ENCODE data around the gene LRPAP1. TPM values are rescaled to one million over a fixed set of nuclear protein-coding genes. Genes with fewer than 3 reads are reported as not detected.

LRPAP1 gene
- total RNA-seq, 4 donors from 2014 or later = 67.5 to 187 (median 137) TPM

DNA sequence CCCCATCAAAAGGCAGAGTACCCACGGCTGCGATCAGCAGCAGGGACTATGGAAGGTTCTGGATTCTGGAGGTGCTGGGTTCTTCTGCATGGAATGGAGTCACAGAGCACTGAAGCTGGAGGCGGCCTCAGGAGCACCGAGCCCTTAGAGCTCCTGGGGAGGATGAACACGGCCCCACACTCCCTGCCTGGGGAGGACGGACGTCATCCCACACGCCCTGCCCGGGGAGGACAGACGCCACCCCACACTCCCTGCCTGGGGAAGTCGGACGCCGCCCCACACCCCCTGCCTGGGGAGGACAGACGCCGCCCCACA, 9.9 kb downstream of the LRPAP1 start:
- TF ChIP-seq, protein P1, sequence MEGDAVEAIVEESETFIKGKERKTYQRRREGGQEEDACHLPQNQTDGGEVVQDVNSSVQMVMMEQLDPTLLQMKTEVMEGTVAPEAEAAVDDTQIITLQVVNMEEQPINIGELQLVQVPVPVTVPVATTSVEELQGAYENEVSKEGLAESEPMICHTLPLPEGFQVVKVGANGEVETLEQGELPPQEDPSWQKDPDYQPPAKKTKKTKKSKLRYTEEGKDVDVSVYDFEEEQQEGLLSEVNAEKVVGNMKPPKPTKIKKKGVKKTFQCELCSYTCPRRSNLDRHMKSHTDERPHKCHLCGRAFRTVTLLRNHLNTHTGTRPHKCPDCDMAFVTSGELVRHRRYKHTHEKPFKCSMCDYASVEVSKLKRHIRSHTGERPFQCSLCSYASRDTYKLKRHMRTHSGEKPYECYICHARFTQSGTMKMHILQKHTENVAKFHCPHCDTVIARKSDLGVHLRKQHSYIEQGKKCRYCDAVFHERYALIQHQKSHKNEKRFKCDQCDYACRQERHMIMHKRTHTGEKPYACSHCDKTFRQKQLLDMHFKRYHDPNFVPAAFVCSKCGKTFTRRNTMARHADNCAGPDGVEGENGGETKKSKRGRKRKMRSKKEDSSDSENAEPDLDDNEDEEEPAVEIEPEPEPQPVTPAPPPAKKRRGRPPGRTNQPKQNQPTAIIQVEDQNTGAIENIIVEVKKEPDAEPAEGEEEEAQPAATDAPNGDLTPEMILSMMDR (IDR thresholded peaks at IDR 0.05; ENCODE audit: low read depth) = no peak

DNA sequence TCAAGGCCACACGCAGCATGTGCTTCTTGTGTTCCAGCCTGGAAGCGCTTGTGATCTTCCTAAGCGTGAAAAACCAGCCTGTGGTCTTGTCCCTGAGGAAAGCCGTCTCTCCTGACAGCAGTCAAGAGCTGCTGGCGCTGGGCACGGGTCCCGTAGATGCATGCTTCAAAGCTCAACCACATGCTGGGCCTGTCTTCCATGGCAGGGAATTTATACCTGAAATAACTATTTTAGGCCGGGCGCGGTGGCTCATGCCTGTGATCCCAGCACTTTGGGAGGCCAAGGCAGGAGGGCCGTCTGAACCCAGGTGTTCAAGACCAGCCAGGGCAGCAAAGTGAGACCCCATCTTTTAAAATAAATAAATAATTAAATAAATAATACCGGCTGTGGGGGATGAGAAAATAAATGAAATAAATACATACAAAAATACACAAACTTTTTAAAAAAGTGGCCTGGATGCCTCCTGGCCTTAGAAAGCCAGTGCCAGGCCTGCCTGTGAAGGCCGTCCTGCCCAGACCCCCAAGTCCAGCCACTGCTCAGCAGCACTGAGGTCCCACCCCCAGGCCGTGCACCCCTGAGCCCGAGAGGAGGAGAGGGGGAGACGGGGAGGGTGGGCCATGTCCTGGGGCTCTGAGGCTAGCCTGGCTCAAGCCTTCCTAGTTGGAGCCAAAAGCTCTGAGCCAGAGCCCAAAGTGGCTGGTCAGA, 10.4 kb downstream of the LRPAP1 start:
- TF ChIP-seq, protein P1 (IDR thresholded peaks at IDR 0.05; ENCODE audit: low read depth) = no peak

DNA sequence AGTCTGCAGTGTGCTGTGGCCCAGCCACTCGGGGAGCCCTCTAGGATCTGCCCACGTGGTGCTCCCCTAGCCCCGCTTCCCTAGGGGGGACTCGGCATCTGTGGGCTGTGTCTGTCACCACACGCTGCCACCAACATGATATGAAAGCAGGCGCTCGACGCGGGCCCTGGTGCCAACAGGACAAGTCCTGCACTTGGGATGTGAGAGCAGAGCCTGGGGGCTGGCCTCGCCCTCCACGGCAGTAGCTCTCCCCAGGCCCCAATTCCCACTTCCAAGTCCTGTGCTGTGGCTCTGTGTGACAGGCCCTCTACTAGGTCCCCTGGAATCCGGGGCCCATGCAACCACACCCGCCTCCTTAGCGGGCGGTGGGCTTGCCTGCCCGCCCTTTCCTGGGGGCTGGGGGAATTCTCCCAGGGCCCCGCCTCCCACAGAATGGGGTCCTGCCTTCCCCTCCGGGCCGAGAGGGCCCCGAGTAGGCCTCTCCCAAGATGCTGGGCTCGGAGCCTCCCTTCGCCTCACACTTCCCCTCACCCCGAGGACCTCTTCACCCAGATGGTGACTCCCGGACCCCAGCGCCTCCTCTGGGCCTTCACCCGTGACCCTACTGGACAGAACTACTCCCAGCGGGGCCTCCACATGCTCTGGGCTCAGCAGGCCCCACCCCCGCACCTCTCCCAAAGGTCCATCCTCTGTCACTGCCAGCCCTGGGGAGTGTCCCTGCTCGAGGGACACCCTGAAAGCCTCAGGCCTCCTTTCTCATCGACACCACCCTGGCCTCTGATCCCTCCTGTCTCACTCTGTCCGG, 11.2 kb downstream of the LRPAP1 start:
- TF ChIP-seq, protein P1 (IDR thresholded peaks at IDR 0.05; ENCODE audit: low read depth) = no peak

DNA sequence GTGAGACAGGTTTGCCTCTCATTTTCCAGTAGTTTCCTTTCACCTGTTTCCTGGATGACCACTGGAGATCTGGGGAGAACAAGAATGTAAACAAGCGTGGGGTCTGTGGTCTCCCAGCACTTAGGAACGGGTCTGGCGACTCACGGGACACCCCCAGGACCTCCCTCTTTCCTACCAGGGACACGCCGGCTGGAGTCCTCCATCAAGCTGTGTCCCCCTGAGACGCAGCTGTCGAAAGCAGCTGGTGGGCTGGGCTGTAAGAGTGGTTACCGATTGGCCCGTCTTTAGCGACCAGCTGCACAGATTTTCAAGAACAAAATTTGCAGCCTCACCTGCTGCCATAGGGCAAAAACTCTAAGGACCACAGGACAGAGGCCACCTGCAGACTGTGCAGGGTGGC, 11.9 kb downstream of the LRPAP1 start:
- TF ChIP-seq, protein P1 (IDR thresholded peaks at IDR 0.05; ENCODE audit: low read depth) = no peak

DNA sequence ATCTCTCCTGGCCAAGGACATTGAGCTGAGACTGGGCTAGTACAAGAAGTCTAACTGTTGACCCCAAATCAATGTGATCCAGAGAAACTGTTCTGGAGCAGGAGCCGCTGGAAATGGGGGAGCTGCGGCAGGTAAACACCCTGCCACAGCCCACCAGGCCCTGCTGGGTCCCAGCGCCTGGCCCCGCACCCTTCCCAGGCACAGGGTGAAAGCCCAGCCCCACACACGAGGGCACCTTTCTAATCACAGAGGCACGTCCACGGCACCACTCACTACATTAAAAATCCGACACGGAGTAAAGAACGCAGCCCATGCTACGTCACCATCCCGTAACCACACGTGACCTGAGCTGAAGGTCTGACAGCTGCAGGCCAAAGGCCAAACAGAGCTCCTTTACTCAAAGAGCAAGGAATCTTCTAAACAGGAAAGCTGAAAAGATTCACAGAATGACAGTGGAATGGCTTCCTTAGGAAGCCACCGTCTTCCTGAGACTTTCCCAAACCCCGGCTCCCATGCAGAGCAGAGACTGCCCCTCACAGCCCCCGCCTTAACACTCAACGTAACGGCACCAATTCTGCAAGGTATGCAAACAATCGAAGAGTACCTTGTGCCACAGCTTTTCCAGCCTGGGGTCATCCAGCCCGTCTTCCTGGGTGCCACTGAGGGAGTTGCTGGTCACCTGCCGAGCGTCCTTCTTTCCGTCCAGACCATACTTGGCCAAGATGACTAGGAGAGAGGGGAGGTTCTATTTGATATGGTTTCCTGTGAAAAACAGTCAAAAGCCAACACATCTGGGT, 12.6 kb downstream of the LRPAP1 start:
- TF ChIP-seq, protein P1 (IDR thresholded peaks at IDR 0.05; ENCODE audit: low read depth) = no peak

DNA sequence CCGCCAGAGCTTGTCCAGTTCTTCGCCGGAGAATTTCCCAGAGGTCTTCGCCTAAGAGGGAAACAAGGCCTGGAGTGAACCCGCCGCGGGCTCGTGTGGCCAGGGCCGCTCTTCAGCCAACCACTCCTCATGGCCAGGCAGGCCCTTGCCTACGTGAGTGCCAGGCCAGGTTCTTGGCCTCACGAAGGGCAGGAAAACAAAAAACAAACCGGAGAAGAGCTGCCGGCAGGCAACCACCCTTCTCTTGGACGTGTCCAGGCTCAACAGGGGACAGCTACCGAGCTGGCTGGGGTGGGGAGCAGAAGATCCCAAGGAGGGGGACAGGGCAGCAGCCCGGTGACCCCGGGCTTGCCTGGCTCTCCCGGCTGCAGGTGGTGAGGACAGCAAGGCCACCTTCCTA, 13.3 kb downstream of the LRPAP1 start:
- TF ChIP-seq, protein P1 (IDR thresholded peaks at IDR 0.05; ENCODE audit: low read depth) = no peak

DNA sequence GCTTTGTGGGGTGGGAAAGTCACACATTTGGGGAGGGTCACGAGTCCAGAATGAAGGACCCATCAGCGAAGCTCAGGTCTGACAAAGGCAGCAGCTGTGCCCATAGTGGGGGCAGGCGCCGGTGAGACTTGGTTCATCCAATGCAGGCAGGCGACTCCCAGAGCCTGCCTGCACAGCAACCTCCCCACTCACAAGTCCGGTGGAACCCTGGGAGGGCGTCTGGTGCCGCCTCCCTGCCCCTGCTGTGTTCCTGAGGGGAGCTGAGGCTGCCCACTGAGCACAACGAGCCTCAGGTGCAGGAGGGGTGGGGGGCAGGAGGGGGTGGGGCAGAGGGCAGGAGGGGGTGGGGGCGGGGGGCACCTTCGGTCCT, 13.7 kb downstream of the LRPAP1 start:
- TF ChIP-seq, protein P1 (IDR thresholded peaks at IDR 0.05; ENCODE audit: low read depth) = no peak

Measured in subcutaneous adipose tissue (tissue), 4 donors.